ENCODE results near the gene SDC4. TPM values are rescaled to one million over a fixed set of nuclear protein-coding genes. Genes with fewer than 3 reads are reported as not detected.

SDC4 gene
- total RNA-seq, 1 experiment from 2014 or later = 100 TPM

DNA sequence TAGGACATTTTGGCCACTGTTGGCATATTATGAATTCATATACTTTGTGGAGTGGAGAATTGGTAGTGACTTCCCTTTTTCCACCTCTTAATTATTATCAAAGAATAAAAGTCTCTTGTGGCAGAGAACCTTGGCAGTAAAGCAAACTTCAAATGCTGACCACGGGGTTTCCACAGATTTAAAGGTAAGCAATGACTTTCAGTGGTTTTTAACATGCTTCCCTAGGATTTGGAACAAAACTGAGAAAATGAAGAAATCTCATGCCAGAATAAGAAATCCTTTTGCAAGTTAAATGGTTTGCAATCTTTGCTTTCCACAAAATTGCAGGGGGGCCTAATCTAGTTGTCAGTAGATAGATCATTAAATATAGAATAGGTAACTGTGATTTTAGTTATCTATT lies 2.0 kb upstream of the SDC4 start:
- no TSS peak for BruUV-seq (replicated peaks)
- Histone ChIP-seq H3K27ac (ENCODE audit: low read depth, low read length) (no peak overlapping the region), H3K79me2 (ENCODE audit: insufficient read depth, low read length) (peaks cover 29% of the 10 kb centered on the region), H3K9me2 (ENCODE audit: insufficient read depth) (no peaks in the 10 kb centered on the region), H3K4me2 (ENCODE audit: low read length) (no peak overlapping the region), H3K9ac (ENCODE audit: low read length) (no peak overlapping the region), H3K27me3 (ENCODE audit: insufficient read depth, low read length) (no peaks in the 10 kb centered on the region), H2AFZ (ENCODE audit: low read depth, low read length, poor library complexity, severe bottlenecking) (no peak overlapping the region), H4K20me1 (ENCODE audit: insufficient read depth) (no peaks in the 10 kb centered on the region), H3K4me1 (ENCODE audit: control insufficient read depth in 1 of 2, insufficient read depth in 2 of 2, low read length in 2 of 2) (peaks cover 36 to 51% of the 10 kb centered on the region in 2 experiments), H3K4me3 (replicated peaks in 1 of 2; ENCODE audit: low read depth in 1 of 2, low read length in 2 of 2) (no peak overlapping the region), H3K36me3 (ENCODE audit: control insufficient read depth in 1 of 2, insufficient read depth in 2 of 2, low read length in 2 of 2) (no peaks in the 10 kb centered on the region), H3K9me3 (ENCODE audit: control insufficient read depth in 1 of 2, insufficient read depth in 1 of 2, low read depth in 1 of 2, low read length in 2 of 2) (no peaks in the 10 kb centered on the region)
- RAD21 ChIA-PET (ENCODE audit: low non-redundant PET in 1 of 2, low total read pairs in 2 of 2, uncharacterized antibody in 2 of 2, unreplicated experiment in 2 of 2) = no interaction called here
- POLR2A ChIA-PET = interaction anchor here (1.3 kb wide), 1 partner anchor 13 kb away, joined by 4 read pairs; the partner anchor contains the start of gene SYS1
- CTCF ChIA-PET = interaction anchor here (1.5 kb wide), 1 partner anchor 10 kb away, joined by 3 read pairs; no protein-coding TSS in a partner anchor
- no peak for DNase-seq (ENCODE audit: low read depth, low spot score)
- ATAC-seq = no peak
- intact Hi-C loops (cut with micrococcal nuclease) = no loop called here
- TF ChIP-seq FOSL1 (IDR thresholded peaks at IDR 0.05; ENCODE audit: low read depth) (no peak), ELF1 (IDR thresholded peaks at IDR 0.05; ENCODE audit: borderline replicate concordance, low read depth) (no peak), SP1 (IDR thresholded peaks at IDR 0.05; ENCODE audit: low read depth) (no peak), EZH2phosphoT487 (IDR thresholded peaks at IDR 0.05; ENCODE audit: borderline replicate concordance) (no peak), SIN3A (IDR thresholded peaks at IDR 0.05; ENCODE audit: low read depth) (no peak), TCF7L2 (IDR thresholded peaks at IDR 0.05; ENCODE audit: borderline replicate concordance, extremely low read depth, insufficient read depth, insufficient read length) (no peak), CBX3 (IDR thresholded peaks at IDR 0.05; ENCODE audit: low read depth) (no peak), RAD21 (IDR thresholded peaks at IDR 0.05; ENCODE audit: low read depth) (no peak), SRF (IDR thresholded peaks at IDR 0.05; ENCODE audit: low read depth) (no peak), EGR1 (IDR thresholded peaks at IDR 0.05; ENCODE audit: low read depth) (no peak), CEBPB (IDR thresholded peaks at IDR 0.05; ENCODE audit: low read depth) (no peak), POLR2A (IDR thresholded peaks at IDR 0.05; ENCODE audit: borderline replicate concordance, extremely low read depth, insufficient read depth, insufficient read length) (no peak)
- TF ChIP-seq, protein P1, sequence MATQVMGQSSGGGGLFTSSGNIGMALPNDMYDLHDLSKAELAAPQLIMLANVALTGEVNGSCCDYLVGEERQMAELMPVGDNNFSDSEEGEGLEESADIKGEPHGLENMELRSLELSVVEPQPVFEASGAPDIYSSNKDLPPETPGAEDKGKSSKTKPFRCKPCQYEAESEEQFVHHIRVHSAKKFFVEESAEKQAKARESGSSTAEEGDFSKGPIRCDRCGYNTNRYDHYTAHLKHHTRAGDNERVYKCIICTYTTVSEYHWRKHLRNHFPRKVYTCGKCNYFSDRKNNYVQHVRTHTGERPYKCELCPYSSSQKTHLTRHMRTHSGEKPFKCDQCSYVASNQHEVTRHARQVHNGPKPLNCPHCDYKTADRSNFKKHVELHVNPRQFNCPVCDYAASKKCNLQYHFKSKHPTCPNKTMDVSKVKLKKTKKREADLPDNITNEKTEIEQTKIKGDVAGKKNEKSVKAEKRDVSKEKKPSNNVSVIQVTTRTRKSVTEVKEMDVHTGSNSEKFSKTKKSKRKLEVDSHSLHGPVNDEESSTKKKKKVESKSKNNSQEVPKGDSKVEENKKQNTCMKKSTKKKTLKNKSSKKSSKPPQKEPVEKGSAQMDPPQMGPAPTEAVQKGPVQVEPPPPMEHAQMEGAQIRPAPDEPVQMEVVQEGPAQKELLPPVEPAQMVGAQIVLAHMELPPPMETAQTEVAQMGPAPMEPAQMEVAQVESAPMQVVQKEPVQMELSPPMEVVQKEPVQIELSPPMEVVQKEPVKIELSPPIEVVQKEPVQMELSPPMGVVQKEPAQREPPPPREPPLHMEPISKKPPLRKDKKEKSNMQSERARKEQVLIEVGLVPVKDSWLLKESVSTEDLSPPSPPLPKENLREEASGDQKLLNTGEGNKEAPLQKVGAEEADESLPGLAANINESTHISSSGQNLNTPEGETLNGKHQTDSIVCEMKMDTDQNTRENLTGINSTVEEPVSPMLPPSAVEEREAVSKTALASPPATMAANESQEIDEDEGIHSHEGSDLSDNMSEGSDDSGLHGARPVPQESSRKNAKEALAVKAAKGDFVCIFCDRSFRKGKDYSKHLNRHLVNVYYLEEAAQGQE (IDR thresholded peaks at IDR 0.05; ENCODE audit: low read depth) = no peak
- TF ChIP-seq, protein P2, sequence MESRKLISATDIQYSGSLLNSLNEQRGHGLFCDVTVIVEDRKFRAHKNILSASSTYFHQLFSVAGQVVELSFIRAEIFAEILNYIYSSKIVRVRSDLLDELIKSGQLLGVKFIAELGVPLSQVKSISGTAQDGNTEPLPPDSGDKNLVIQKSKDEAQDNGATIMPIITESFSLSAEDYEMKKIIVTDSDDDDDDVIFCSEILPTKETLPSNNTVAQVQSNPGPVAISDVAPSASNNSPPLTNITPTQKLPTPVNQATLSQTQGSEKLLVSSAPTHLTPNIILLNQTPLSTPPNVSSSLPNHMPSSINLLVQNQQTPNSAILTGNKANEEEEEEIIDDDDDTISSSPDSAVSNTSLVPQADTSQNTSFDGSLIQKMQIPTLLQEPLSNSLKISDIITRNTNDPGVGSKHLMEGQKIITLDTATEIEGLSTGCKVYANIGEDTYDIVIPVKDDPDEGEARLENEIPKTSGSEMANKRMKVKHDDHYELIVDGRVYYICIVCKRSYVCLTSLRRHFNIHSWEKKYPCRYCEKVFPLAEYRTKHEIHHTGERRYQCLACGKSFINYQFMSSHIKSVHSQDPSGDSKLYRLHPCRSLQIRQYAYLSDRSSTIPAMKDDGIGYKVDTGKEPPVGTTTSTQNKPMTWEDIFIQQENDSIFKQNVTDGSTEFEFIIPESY (IDR thresholded peaks at IDR 0.05; ENCODE audit: extremely low read depth, insufficient replicate concordance, low read length) = no peak
- TF ChIP-seq, protein P3, sequence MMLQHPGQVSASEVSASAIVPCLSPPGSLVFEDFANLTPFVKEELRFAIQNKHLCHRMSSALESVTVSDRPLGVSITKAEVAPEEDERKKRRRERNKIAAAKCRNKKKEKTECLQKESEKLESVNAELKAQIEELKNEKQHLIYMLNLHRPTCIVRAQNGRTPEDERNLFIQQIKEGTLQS (IDR thresholded peaks at IDR 0.05) = no peak

All from HCT116 (cell line).